Peyer's patch (tissue), 4 donors: Measurements from ENCODE around the gene HAPLN3. TPM values are rescaled to one million over a fixed set of nuclear protein-coding genes. Genes with fewer than 3 reads are reported as not detected.

ENCODE experiments used
- DNase-seq, 3 donors: peaks; one replicate each; pipeline ENCODE4 v3.0.0-alpha.2; 2017 to 2019
- H3K27ac ChIP-seq, 4 donors: fragments of 200-600 bp; sonication (generic); one replicate each; pipeline ENCODE4 v1.5.1; 2016 to 2019
- H3K27me3 ChIP-seq, 2 donors: fragments of 200-600 bp; sonication (generic); one replicate each; pipeline ENCODE4 v1.5.1; 2019
- H3K36me3 ChIP-seq, 3 donors: fragments of 200-600 bp; sonication (generic); one replicate each; pipeline ENCODE4 v1.5.1; 2016 to 2019
- H3K4me1 ChIP-seq, 4 donors: fragments of 200-600 bp; sonication (generic); one replicate each; pipeline ENCODE4 v1.5.1; 2016 to 2019
- H3K4me3 ChIP-seq, 4 donors: fragments of 200-600 bp; sonication (generic); 1 replicate in 3 of 4; 2 replicates in 1 of 4; pipeline ENCODE4 v1.5.1; 2016 to 2019; ENCODE audit warnings: mild to moderate bottlenecking in 1 of 4
- H3K9me3 ChIP-seq, 4 donors: fragments of 200-600 bp; sonication (generic); one replicate each; pipeline ENCODE4 v1.5.1; 2016 to 2019; ENCODE audit warnings: mild to moderate bottlenecking in 1 of 4
- CTCF ChIP-seq, 6 experiments: fragments of 450-650 bp in 4 of 6; fragments of 200-600 bp in 2 of 6; sonication (generic) in 1 of 6; IDR thresholded peaks; one replicate each; pipeline ENCODE4 v1.5.1; 2017 to 2019; ENCODE audit warnings: antibody characterized with exemption in 6 of 6, mild to moderate bottlenecking in 3 of 6, moderate library complexity in 1 of 6
- POLR2A ChIP-seq, 2 donors: fragments of 450-650 bp; IDR thresholded peaks; one replicate each; pipeline ENCODE4 v1.5.1; 2017; ENCODE audit warnings: antibody characterized with exemption in 2 of 2, mild to moderate bottlenecking in 2 of 2, moderate library complexity in 2 of 2
- total RNA-seq, 4 donors: library from RNA; depleted of rRNA; stranded (reverse); fragments of >200 nt; gene quantifications; one replicate each; pipeline ENCODE4 v1.1.0, GENCODE V29; 2016

HAPLN3 gene
- total RNA-seq, 4 donors from 2014 or later: 3.7 to 21.5 (median 5.6) TPM

- H3K36me3 ChIP-seq: no peaks in the 10 kb centered on the region
- peak overlapping the region in 1 of 4 donors; percentile 53 for H3K27ac ChIP-seq
Observed at GRCh38 chr15:88904624-88905327, 9.4 kb upstream of the HAPLN3 start.

GRCh38 chr15:88904257-88904623, 8.9 kb upstream of the HAPLN3 start:
- Histone ChIP-seq H3K27me3 (no peaks in the 10 kb centered on the region), H3K4me3 (no peak overlapping the region), H3K9me3 (no peaks in the 10 kb centered on the region), H3K4me1 (peaks cover 0 to 8% (median 2%) of the 10 kb centered on the region in 4 donors), H3K36me3 (no peaks in the 10 kb centered on the region), H3K27ac (peak overlapping the region in 1 of 4 donors; percentile 53)
- no peak for DNase-seq
- TF ChIP-seq CTCF (IDR thresholded peaks at IDR 0.05) (no peak), POLR2A (IDR thresholded peaks at IDR 0.05) (no peak)

More at GRCh38 chr15:88904624-88905327, 9.4 kb upstream of the HAPLN3 start:
- peak; percentile 86 to 93 (median 87) for DNase-seq
- Histone ChIP-seq H3K27me3 (no peaks in the 10 kb centered on the region), H3K4me3 (no peak overlapping the region), H3K4me1 (peaks cover 0 to 8% (median 2%) of the 10 kb centered on the region in 4 donors), H3K9me3 (no peaks in the 10 kb centered on the region)
- TF ChIP-seq CTCF (IDR thresholded peaks at IDR 0.05): peak; percentile 73 to 98 (median 93)
- TF ChIP-seq POLR2A (IDR thresholded peaks at IDR 0.05): no peak

GRCh38 chr15:88902846-88903245, 7.5 kb upstream of the HAPLN3 start:
- H3K27ac ChIP-seq: no peak overlapping the region
- peaks cover 0 to 8% (median 2%) of the 10 kb centered on the region in 4 donors for H3K4me1 ChIP-seq
- no peaks in the 10 kb centered on the region for H3K36me3 ChIP-seq
- H3K4me3 ChIP-seq: no peak overlapping the region
- no peaks in the 10 kb centered on the region for H3K9me3 ChIP-seq
- TF ChIP-seq CTCF (IDR thresholded peaks at IDR 0.05) (no peak), POLR2A (IDR thresholded peaks at IDR 0.05) (no peak)
- DNase-seq: no peak
- H3K27me3 ChIP-seq: no peaks in the 10 kb centered on the region

DNA sequence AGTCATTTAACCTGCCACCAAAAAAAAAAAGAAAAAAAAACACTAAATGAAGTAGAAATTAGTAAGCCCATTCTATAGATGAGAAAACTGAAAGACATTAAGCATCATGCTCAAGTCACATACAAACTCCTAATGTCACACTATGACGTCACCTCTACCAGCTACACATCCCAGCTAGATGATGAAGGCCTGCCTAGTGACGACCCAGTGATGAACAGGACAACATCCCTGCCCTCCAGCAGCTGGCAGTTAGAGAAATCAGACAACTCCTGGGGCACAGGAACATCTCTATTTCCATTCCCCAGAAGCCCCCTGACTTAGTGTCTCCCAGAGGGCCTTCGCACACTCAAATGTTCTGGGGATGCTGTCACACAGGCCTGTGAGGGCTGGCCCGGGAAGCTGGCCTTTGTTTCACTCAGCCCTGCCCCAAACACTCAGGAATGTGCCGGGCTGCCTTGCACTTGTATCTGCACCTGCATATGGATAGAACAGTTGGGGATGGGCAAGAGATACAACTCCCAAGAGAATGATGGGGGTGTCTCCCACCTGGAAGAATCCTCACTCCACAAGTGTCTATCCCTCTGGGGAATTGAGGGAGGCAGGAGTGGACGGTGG, 7.0 kb upstream of the HAPLN3 start:
- Histone ChIP-seq H3K4me3 (no peak overlapping the region), H3K36me3 (no peaks in the 10 kb centered on the region), H3K27me3 (no peaks in the 10 kb centered on the region), H3K27ac (no peak overlapping the region), H3K4me1 (peaks cover 0 to 9% (median 4%) of the 10 kb centered on the region in 4 donors), H3K9me3 (no peaks in the 10 kb centered on the region)
- DNase-seq: no peak
- no peak for TF ChIP-seq POLR2A (IDR thresholded peaks at IDR 0.05)
- no peak for TF ChIP-seq CTCF (IDR thresholded peaks at IDR 0.05)

DNA sequence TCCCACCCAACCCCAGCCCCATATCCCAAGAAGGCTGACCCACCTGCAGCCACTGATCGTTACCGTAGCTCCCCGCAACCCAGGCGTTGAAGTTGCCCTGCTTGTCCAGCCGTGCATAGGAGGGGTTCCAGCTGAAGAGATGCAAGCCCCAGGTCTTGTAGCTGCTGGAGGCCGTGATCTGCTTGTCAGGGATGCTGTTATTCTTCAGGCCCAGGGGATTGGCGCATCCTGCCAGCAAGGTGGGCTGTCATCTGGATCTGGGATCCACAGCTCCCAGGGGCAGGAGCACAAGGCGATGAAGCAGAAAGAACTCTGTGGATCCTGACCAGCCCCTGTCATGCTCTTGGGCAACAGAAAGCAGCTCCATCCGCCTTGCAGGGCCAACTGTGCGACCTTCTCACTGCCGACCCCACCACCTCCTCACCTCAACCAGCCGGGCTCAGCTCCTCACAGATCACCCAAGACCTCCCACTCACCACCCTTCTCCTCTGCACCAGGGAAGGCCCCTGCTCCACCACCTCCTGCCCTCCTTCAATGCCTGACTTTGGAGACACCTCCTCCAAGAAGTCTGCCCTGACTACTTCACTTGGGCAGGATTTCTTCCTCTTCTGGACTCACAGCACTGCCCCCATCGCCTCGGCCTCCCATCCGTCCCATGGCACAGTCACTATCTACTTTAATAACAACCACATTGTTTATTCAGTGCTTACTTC, 6.3 kb upstream of the HAPLN3 start:
- DNase-seq: no peak
- Histone ChIP-seq H3K4me3 (no peak overlapping the region), H3K27me3 (no peaks in the 10 kb centered on the region), H3K9me3 (no peaks in the 10 kb centered on the region), H3K27ac (no peak overlapping the region), H3K4me1 (peaks cover 0 to 15% (median 8%) of the 10 kb centered on the region in 4 donors), H3K36me3 (no peaks in the 10 kb centered on the region)
- TF ChIP-seq CTCF (IDR thresholded peaks at IDR 0.05): no peak
- no peak for TF ChIP-seq POLR2A (IDR thresholded peaks at IDR 0.05)
